Measurements from ENCODE around the gene SCRN2. TPM values are rescaled to one million over a fixed set of nuclear protein-coding genes. Genes with fewer than 3 reads are reported as not detected.

SCRN2 gene
- polyA plus RNA-seq, 5 donors = 32.5 to 52.4 (median 41.7) TPM

DNA sequence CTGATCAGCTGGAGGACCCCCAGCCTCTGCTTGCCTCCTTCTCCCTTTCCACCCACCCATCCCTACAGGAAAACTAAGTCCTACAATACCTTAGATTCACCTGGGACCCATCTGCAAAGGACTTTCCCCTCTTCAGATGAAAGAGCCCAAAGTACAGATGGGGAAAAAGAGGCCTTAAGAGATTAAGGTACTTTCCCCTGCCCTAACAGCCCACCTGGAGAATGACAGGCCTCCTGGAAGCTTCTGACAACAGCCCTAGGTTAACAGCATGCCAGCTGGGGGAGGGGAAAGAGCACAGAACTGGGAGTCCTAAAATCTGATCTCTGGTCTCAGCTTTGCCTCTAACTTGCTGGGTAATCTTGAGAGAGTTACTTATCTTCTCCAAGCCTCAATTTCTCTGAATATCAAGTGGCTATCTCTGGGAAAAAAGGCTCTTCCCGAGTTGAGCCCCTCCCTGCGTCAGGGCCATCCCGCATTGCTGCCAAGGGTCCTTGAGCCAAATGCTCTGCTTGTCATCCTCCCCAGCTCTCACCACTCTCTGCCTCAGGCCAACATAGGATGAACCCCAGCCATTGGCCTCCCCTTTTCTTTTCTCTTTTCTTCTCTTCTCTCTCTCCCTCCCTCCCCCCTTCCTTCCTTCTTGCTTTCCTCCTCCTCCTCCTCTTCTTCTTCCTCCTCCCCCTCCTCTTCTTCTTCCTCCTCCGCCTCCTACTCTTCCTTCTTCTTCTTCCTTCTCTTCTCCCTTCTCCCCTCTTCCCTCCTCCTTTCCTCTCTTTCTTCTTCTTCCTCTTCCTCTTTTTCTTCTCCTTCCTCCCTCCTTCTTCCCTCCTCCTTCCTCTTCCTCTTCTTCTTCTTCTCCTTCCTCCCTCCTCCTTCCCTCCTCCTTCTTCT is 32.4 kb upstream of the SCRN2 start:
- no peak for DNase-seq

- no peak for DNase-seq
Observed at GRCh38 chr17:47872651-47873161, 31.6 kb upstream of the SCRN2 start.

DNA sequence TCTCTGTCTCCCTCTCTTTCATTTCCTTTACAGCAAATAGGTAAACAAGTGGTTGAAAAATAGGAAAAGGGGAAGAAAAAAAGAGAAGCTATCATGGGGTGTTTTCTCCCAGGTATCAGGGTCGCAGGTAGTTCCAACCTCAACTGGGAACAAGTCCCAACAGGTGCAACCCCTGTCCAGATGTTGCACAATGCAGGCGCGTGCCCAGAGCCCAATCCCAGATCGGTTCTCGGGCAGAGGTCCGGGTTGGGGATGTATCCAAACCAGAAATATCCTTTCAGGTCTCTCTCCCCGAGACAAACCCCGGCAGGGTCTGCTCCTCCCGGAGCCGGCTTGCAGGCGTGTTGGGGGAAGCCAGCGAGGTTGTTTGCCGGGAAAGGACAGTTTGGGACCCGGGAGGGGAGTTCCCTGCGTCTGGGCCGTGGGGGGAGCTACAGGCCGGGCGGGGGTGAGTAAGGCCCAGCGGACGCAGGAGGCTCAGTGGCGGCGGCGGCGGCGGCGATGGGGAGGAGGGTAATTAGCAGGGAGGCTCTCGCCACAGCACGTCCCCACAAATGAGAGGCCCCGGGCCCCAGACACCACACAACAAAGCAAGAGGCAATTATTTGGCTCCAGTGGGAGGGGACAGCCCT is 31.1 kb upstream of the SCRN2 start:
- no peak for DNase-seq

- DNase-seq = no peak
Observed at GRCh38 chr17:47871048-47871447, 30.0 kb upstream of the SCRN2 start.

GRCh38 chr17:47870056-47870455 is 29.0 kb upstream of the SCRN2 start:
- DNase-seq = no peak

DNA sequence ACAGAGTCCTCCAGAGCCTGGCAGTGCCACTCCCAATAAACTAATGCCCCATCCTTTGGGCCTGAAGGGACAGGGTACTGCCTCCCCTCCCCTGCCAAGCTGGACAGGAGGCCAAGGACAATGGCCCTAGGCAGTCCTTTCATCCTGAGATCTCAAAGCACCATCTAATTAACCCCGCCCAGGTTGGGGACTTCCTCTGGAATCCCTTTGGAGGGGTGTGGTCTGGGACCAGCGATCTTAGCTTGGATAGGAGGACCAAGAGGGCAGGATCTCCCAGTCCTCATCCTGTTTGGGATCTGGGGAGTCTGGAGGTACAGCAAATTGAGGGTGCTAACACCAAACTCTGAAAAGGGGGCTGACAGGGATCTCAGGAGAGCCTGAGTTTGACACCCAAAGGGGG is 28.0 kb upstream of the SCRN2 start:
- no peak for DNase-seq

- DNase-seq = no peak
Observed at GRCh38 chr17:47867813-47868533, 26.9 kb upstream of the SCRN2 start.

DNA sequence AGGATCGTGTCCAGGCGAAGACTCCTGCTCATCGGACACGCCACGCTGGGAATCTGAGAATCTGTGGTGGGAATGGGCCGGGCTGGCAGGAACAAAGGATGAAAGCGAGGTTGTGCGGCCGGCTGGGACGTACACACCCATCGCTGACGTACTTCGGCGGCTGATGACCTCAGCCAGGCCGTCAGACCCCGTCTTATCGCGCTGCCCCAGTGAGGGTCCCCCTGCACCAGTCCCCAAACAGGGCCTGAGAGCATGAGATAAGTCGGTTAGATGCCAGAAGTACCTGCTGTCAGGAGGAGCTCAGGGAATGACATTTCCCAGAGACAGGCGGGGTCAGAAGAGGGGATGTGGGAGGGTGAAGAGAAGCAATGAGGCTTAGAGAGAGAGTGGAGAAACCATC is 25.9 kb upstream of the SCRN2 start:
- no peak for DNase-seq

GRCh38 chr17:47864791-47865216 is 23.7 kb upstream of the SCRN2 start:
- no peak for DNase-seq

DNA sequence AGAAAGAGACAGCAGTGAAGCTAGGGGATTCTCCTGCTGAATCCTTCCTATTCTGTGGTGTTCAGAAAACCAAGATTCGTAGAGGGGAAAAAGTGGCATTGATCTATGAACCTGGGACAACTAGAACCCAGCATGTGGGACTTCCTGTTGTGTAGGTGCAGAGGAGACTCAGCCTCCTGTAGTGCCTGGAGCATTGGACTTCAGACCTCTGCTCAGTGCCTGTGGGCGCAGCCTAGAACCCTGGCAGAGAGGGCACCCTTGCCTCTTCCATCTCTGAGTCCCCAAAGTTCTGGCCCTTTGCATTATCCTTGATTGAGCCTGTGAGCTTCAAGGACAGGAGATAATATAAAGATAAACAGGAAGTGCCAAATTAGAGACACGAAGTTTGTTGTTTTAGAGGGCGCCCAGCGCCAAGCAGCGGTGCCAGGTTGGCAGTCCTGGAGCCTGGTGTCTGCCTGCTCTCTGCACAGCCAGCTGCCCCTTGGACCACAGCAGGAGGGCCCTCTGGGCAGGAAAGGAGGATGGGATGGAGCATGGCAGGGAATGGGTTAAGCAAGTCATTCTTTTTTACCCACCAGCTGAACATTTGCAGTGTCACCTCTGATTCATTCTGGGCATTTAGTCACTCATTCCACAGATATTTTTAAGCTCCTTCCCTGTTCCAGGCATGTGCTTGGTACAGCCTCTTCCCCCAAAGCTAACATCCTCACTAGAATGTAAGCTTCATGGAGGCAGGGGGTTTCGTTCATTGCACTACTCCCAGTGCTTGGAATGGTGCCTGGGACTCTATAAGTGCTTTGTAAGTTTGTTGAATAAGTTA is 21.8 kb upstream of the SCRN2 start:
- no peak for DNase-seq

GRCh38 chr17:47860386-47860785 is 19.3 kb upstream of the SCRN2 start:
- no peak for DNase-seq

- no peak for DNase-seq
Observed at GRCh38 chr17:47857551-47858455, 16.7 kb upstream of the SCRN2 start.

GRCh38 chr17:47856830-47857229 is 15.8 kb upstream of the SCRN2 start:
- DNase-seq = no peak

GRCh38 chr17:47855737-47856136 is 14.7 kb upstream of the SCRN2 start:
- DNase-seq = no peak

GRCh38 chr17:47853616-47854015 is 12.5 kb upstream of the SCRN2 start:
- DNase-seq = no peak

DNA sequence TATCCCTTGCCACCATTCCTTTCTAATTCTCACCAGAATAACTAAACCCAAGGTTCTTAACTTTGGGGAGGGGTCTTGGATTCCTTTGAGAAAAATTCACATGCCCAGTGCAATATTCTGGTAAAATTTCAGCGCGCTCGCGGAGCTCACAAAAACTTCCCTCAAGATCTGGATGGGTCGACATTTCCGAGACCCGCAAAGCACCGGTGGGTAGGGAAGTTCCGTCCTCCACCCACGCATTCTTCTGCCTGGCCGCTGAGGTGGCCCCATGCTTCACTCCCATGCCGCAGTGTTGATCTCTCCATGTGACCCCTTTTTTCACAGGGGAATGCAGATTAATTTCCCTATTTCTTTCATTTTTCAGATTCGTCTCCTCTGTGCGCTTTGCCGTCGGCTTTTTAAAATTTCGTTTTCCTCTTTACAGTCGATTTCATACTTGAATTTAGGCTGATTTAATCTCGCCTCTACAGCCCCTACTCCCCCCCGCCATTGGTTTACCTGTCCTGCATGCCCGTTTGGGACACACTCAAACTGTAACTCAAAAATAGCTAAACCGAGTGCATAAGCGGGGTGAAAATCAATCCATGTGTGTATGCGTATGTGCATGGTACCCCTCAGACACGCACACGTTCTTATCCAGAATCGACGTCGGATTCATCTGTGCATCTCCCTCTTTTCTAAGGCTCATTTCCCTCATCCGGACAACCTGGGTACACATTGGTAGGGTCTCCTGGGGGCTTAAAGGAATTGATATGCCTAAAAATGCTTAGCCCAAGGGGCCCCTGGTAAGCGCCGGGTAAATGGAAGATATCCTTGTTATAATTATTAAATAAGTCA is 11.3 kb upstream of the SCRN2 start:
- DNase-seq = no peak

GRCh38 chr17:47851764-47852112 is 10.7 kb upstream of the SCRN2 start:
- no peak for DNase-seq

GRCh38 chr17:47850692-47851573 is 9.9 kb upstream of the SCRN2 start, which contains the start of gene SP6:
Gene SP6, minus strand, starts transcription at chr17:47851163. Its CDS starts 2,734 bp downstream, at chr17:47848429.
- DNase-seq = no peak

DNA sequence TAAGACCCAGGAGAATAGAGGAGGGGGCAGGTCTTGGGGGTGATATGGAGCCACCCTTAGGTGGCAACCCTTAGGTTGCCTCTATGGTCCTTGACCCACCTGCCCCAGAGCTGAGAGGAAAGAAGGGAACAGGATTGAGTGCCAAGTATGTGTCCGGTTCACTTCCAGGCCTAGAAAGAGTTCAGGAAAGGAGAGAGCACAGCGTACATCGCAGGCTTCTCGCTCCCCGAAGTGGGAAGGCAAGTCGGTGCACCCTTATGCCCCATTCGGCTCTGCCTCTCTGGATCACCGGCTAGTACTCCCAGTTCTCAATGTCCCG is 9.3 kb upstream of the SCRN2 start:
- DNase-seq = no peak

Measured in right lung (tissue), 5 donors.